K562 (cell line): ENCODE results near the gene NRN1L. TPM values are rescaled to one million over a fixed set of nuclear protein-coding genes. Genes with fewer than 3 reads are reported as not detected.
A peak's percentile ranks its signal among the peaks of the same experiment; 100 is the strongest.

Experiments
- CTBP1 ChIP-seq: fragments of 450-650 bp; IDR thresholded peaks from 2 replicates; pipeline ENCODE4 v1.6.1; 2016; ENCODE audit warnings: borderline replicate concordance
- FOXJ2 ChIP-seq: fragments of 200-800 bp; sonication (Bioruptor generic); IDR thresholded peaks from 2 replicates; pipeline ENCODE4 v1.6.1; 2016; ENCODE audit warnings: missing genetic modification characterization, missing compliant biosample characterization
- POLR3G ChIP-seq: IDR thresholded peaks from 2 replicates; pipeline ENCODE4 v1.6.1; 2011; ENCODE audit not compliant: insufficient read length, insufficient replicate concordance; ENCODE audit errors: extremely low read depth
- RHOXF2B ChIP-seq: fragments of 250-450 bp; sonication (Bioruptor Pico); conservative IDR thresholded peaks from 2 replicates; pipeline ENCODE4 v1.5.1; 2021
- TAL1 ChIP-seq: fragments of 450-650 bp; IDR thresholded peaks from 2 replicates; pipeline ENCODE4 v1.6.1; 2016; ENCODE audit warnings: mild to moderate bottlenecking
- XRCC3 ChIP-seq: fragments of 450-650 bp; IDR thresholded peaks from 2 replicates; pipeline ENCODE4 v1.6.1; 2017; ENCODE audit warnings: mild to moderate bottlenecking, moderate library complexity
- polyA plus RNA-seq, 8 experiments: library from polyadenylated mRNA; depleted of rRNA in 4 of 8; stranded (reverse) in 5 of 8; unstranded in 3 of 8; fragments of >200 nt; fragmentation: Nextera tagmentation in 2 of 8; fragmentation: Illumina TruSeq in 1 of 8; extraction: Ambion mirVana in 2 of 8; extraction: Trizol in 1 of 8; gene quantifications; 2 replicates each; pipeline versions ENCODE4 v1.2.1 to v1.2.3, GENCODE V29; 2011 to 2014; ENCODE audit warnings: inconsistent platforms in 1 of 8, missing spikeins in 1 of 8
- total RNA-seq, 7 experiments: library from RNA; depleted of rRNA in 6 of 7; stranded (reverse); fragments of >200 nt in 6 of 7; fragmentation: Illumina TruSeq in 2 of 7; extraction: Trizol in 2 of 7; gene quantifications; 2 replicates each; pipeline versions ENCODE4 v1.2.1 to v1.2.3, GENCODE V29; 2011 to 2021; ENCODE audit warnings: low replicate concordance in 1 of 7
- TF ChIP-seq, protein P1 (sequence below): fragments of 200-600 bp; sonication (generic); IDR thresholded peaks from one replicate; pipeline ENCODE4 v1.6.1; 2012; ENCODE audit warnings: mild to moderate bottlenecking, low read depth, low read length, inconsistent platforms
- TF ChIP-seq, protein P2 (sequence below), 2 experiments: fragments of 450-650 bp; formaldehyde crosslinking in 1 of 2; IDR thresholded peaks; 2 replicates each; pipeline versions ENCODE4 v1.4.0 to v1.6.1; 2014 to 2020; ENCODE audit warnings: mild to moderate bottlenecking in 2 of 2, borderline replicate concordance in 1 of 2, low read depth in 1 of 2

Gene NRN1L
- total and polyA plus RNA-seq, 9 of the 15 experiments (the other 6 are each of a cell fraction or from before 2014, with no cell fraction given) = 0.22 to 0.86 (median 0.61) TPM; not detected in 5

GRCh38 chr16:67841198-67841815 lies 43.4 kb upstream of the NRN1L start (continued):
- TF ChIP-seq, protein P1, sequence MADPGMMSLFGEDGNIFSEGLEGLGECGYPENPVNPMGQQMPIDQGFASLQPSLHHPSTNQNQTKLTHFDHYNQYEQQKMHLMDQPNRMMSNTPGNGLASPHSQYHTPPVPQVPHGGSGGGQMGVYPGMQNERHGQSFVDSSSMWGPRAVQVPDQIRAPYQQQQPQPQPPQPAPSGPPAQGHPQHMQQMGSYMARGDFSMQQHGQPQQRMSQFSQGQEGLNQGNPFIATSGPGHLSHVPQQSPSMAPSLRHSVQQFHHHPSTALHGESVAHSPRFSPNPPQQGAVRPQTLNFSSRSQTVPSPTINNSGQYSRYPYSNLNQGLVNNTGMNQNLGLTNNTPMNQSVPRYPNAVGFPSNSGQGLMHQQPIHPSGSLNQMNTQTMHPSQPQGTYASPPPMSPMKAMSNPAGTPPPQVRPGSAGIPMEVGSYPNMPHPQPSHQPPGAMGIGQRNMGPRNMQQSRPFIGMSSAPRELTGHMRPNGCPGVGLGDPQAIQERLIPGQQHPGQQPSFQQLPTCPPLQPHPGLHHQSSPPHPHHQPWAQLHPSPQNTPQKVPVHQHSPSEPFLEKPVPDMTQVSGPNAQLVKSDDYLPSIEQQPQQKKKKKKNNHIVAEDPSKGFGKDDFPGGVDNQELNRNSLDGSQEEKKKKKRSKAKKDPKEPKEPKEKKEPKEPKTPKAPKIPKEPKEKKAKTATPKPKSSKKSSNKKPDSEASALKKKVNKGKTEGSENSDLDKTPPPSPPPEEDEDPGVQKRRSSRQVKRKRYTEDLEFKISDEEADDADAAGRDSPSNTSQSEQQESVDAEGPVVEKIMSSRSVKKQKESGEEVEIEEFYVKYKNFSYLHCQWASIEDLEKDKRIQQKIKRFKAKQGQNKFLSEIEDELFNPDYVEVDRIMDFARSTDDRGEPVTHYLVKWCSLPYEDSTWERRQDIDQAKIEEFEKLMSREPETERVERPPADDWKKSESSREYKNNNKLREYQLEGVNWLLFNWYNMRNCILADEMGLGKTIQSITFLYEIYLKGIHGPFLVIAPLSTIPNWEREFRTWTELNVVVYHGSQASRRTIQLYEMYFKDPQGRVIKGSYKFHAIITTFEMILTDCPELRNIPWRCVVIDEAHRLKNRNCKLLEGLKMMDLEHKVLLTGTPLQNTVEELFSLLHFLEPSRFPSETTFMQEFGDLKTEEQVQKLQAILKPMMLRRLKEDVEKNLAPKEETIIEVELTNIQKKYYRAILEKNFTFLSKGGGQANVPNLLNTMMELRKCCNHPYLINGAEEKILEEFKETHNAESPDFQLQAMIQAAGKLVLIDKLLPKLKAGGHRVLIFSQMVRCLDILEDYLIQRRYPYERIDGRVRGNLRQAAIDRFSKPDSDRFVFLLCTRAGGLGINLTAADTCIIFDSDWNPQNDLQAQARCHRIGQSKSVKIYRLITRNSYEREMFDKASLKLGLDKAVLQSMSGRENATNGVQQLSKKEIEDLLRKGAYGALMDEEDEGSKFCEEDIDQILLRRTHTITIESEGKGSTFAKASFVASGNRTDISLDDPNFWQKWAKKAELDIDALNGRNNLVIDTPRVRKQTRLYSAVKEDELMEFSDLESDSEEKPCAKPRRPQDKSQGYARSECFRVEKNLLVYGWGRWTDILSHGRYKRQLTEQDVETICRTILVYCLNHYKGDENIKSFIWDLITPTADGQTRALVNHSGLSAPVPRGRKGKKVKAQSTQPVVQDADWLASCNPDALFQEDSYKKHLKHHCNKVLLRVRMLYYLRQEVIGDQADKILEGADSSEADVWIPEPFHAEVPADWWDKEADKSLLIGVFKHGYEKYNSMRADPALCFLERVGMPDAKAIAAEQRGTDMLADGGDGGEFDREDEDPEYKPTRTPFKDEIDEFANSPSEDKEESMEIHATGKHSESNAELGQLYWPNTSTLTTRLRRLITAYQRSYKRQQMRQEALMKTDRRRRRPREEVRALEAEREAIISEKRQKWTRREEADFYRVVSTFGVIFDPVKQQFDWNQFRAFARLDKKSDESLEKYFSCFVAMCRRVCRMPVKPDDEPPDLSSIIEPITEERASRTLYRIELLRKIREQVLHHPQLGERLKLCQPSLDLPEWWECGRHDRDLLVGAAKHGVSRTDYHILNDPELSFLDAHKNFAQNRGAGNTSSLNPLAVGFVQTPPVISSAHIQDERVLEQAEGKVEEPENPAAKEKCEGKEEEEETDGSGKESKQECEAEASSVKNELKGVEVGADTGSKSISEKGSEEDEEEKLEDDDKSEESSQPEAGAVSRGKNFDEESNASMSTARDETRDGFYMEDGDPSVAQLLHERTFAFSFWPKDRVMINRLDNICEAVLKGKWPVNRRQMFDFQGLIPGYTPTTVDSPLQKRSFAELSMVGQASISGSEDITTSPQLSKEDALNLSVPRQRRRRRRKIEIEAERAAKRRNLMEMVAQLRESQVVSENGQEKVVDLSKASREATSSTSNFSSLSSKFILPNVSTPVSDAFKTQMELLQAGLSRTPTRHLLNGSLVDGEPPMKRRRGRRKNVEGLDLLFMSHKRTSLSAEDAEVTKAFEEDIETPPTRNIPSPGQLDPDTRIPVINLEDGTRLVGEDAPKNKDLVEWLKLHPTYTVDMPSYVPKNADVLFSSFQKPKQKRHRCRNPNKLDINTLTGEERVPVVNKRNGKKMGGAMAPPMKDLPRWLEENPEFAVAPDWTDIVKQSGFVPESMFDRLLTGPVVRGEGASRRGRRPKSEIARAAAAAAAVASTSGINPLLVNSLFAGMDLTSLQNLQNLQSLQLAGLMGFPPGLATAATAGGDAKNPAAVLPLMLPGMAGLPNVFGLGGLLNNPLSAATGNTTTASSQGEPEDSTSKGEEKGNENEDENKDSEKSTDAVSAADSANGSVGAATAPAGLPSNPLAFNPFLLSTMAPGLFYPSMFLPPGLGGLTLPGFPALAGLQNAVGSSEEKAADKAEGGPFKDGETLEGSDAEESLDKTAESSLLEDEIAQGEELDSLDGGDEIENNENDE = no peak
- TF ChIP-seq FOXJ2 (tag) = peak; percentile 48; the same call in 1 of the 2 replicates
- TF ChIP-seq, protein P2, sequence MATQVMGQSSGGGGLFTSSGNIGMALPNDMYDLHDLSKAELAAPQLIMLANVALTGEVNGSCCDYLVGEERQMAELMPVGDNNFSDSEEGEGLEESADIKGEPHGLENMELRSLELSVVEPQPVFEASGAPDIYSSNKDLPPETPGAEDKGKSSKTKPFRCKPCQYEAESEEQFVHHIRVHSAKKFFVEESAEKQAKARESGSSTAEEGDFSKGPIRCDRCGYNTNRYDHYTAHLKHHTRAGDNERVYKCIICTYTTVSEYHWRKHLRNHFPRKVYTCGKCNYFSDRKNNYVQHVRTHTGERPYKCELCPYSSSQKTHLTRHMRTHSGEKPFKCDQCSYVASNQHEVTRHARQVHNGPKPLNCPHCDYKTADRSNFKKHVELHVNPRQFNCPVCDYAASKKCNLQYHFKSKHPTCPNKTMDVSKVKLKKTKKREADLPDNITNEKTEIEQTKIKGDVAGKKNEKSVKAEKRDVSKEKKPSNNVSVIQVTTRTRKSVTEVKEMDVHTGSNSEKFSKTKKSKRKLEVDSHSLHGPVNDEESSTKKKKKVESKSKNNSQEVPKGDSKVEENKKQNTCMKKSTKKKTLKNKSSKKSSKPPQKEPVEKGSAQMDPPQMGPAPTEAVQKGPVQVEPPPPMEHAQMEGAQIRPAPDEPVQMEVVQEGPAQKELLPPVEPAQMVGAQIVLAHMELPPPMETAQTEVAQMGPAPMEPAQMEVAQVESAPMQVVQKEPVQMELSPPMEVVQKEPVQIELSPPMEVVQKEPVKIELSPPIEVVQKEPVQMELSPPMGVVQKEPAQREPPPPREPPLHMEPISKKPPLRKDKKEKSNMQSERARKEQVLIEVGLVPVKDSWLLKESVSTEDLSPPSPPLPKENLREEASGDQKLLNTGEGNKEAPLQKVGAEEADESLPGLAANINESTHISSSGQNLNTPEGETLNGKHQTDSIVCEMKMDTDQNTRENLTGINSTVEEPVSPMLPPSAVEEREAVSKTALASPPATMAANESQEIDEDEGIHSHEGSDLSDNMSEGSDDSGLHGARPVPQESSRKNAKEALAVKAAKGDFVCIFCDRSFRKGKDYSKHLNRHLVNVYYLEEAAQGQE (IDR thresholded peaks at IDR 0.05; ENCODE audit: borderline replicate concordance) = no peak
- TF ChIP-seq, protein P2 (CRISPR knock-in tag; IDR thresholded peaks at IDR 0.05; ENCODE audit: low read depth) = no peak
- TF ChIP-seq RHOXF2B (CRISPR knock-in tag) = no peak
- no peak for TF ChIP-seq TAL1
- no peak for TF ChIP-seq CTBP1
- TF ChIP-seq POLR3G = no peak
- TF ChIP-seq XRCC3 = no peak
